ENCODE measurements around the gene ZNHIT3. TPM values are rescaled to one million over a fixed set of nuclear protein-coding genes. Genes with fewer than 3 reads are reported as not detected.
A peak's percentile ranks its signal among the peaks of the same experiment; 100 is the strongest.

Gene ZNHIT3
- total and polyA plus RNA-seq, 10 of the 15 experiments (the other 5 are each of a cell fraction or from before 2014, with no cell fraction given), result 34.1 to 128 (median 55.6) TPM

DNA sequence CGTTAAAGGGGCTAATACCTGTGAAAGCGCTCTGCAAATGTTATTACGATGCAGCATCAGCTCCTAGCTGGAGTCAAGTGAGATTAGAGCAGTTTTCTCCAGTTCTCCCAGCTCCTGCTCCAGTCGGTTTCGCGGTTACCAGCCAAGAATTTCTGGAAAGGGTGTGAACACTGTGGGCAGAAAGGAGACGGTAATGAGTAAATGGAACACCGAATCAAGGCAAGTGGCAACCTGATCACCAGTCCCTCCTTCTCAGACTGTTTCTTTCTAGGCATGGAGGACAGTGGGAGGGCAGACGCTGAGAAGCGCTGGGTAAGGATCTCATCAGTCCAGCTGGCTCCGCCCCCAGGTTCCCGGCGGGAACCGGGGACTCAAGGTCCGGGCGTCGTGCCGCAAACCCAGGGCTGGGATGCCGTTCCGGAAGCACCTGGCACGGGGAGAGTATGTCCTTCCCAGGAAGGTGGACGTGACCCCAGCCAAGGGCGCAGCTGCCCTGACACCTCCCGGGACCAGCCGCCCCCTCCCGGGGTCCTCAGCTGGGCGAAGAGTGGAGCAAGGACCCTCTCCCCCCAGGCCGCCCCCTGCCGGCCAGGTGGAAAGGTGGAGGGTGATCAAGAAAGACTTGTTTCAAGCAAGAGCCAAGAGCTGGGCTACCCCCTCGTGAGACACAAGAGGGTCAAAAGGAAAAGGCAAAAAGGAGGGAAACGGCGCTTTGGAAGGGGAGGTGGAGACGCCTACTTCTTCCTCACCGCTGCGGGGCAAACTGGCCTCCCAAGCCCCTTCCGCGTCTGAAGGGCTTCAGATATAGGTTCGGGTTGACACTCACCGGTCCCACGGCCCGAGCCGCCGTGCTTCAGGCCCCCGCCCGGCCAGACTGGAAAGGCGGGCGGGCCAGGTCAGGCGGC lies 47.7 kb downstream of the ZNHIT3 start (continued):
- TF ChIP-seq, protein P1, sequence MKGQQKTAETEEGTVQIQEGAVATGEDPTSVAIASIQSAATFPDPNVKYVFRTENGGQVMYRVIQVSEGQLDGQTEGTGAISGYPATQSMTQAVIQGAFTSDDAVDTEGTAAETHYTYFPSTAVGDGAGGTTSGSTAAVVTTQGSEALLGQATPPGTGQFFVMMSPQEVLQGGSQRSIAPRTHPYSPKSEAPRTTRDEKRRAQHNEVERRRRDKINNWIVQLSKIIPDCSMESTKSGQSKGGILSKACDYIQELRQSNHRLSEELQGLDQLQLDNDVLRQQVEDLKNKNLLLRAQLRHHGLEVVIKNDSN (IDR thresholded peaks at IDR 0.05; ENCODE audit: borderline replicate concordance, extremely low read length, insufficient read depth, low read depth, low read length), result no peak
- TF ChIP-seq CHD1 (IDR thresholded peaks at IDR 0.05; ENCODE audit: low read depth, low read length) (no peak), MTA3 (IDR thresholded peaks at IDR 0.05; ENCODE audit: borderline replicate concordance, low read length) (0 out of 2 replicates have a peak, but pooled peaks have one; percentile 10), TBL1XR1 (IDR thresholded peaks at IDR 0.05; ENCODE audit: low read depth, low read length) (no peak), DPF2 (IDR thresholded peaks at IDR 0.05) (no peak), SP1 (IDR thresholded peaks at IDR 0.05; ENCODE audit: low read depth, low read length) (no peak), STAT1 (conservative IDR thresholded peaks at IDR 0.05) (no peak), IKZF2 (IDR thresholded peaks at IDR 0.05) (peak; percentile 57 to 64; a peak in 3 of 4 replicates), GATAD2B (conservative IDR thresholded peaks at IDR 0.05; ENCODE audit: low read depth) (peak; percentile 72; the same call in 1 of the 2 replicates), ZNF274 (IDR thresholded peaks at IDR 0.05; ENCODE audit: insufficient read depth, insufficient read length) (no peak), SMAD5 (IDR thresholded peaks at IDR 0.05; ENCODE audit: low read depth) (no peak; the same call in 1 of the 2 replicates), ZNF24 (IDR thresholded peaks at IDR 0.05) (no peak)
- TF ChIP-seq, protein P2, sequence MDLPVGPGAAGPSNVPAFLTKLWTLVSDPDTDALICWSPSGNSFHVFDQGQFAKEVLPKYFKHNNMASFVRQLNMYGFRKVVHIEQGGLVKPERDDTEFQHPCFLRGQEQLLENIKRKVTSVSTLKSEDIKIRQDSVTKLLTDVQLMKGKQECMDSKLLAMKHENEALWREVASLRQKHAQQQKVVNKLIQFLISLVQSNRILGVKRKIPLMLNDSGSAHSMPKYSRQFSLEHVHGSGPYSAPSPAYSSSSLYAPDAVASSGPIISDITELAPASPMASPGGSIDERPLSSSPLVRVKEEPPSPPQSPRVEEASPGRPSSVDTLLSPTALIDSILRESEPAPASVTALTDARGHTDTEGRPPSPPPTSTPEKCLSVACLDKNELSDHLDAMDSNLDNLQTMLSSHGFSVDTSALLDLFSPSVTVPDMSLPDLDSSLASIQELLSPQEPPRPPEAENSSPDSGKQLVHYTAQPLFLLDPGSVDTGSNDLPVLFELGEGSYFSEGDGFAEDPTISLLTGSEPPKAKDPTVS (IDR thresholded peaks at IDR 0.05; ENCODE audit: low read depth, low read length), result no peak
- TF ChIP-seq, protein P3, sequence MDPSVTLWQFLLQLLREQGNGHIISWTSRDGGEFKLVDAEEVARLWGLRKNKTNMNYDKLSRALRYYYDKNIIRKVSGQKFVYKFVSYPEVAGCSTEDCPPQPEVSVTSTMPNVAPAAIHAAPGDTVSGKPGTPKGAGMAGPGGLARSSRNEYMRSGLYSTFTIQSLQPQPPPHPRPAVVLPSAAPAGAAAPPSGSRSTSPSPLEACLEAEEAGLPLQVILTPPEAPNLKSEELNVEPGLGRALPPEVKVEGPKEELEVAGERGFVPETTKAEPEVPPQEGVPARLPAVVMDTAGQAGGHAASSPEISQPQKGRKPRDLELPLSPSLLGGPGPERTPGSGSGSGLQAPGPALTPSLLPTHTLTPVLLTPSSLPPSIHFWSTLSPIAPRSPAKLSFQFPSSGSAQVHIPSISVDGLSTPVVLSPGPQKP (IDR thresholded peaks at IDR 0.05; ENCODE audit: low read depth, low read length), result no peak
